Upper lobe of left lung (tissue), 4 donors: ENCODE data around the gene CCDC158.

Experiments
- EP300 ChIP-seq, 4 donors: sonication (generic); formaldehyde crosslinking; IDR thresholded peaks; one replicate each; pipeline ENCODE4 v1.5.1; 2017; ENCODE audit warnings: antibody characterized with exemption in 4 of 4, control low read depth in 2 of 4
- POLR2A ChIP-seq, 4 donors: fragments of 450-650 bp; IDR thresholded peaks; one replicate each; pipeline ENCODE4 v1.5.1; 2016 to 2017; ENCODE audit warnings: antibody characterized with exemption in 4 of 4, mild to moderate bottlenecking in 2 of 4
- POLR2AphosphoS5 ChIP-seq, 2 donors: sonication (generic); formaldehyde crosslinking; IDR thresholded peaks; one replicate each; pipeline ENCODE4 v1.5.1; 2017; ENCODE audit warnings: antibody characterized with exemption in 2 of 2
- TF ChIP-seq, protein P1 (sequence below), 6 experiments: fragments of 450-650 bp in 4 of 6; fragments of 200-600 bp in 2 of 6; sonication (generic) in 2 of 6; IDR thresholded peaks; one replicate each; pipeline ENCODE4 v1.5.1; 2016 to 2019; ENCODE audit warnings: antibody characterized with exemption in 6 of 6

DNA sequence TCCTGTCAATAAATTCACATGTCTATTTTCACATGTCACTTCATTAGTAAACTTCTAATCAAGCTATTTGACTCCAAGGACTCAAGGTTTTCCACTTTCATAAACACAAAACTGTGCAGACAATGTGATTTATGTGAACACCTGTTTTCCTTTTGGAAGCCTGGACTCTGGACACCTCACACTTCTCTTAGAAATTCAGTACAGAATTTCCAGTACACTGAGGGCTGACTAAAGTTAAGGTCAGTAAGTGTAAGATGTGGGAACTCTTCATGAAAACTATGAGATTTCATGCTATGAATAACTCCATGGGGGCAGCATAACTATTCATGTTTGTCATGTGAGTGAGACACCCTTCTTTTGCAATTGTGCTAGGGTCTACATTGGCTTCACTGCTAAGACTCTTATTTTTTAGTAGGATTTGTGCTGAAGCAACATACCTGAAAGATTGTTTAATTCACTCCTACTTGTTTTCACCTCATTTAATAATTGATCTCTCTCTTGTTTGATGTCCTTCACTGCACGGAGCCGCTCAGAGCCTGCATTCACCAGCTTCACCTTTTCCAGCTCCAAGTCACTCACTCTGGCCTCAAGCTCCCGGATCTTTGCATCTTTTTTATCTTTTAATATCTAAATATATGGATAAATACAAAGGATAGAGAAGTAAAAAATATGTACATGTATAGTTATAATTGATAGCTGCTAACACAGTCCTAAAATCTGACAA, 59.1 kb downstream of the CCDC158 start:
- TF ChIP-seq POLR2A (IDR thresholded peaks at IDR 0.05), result no peak
- TF ChIP-seq, protein P1, sequence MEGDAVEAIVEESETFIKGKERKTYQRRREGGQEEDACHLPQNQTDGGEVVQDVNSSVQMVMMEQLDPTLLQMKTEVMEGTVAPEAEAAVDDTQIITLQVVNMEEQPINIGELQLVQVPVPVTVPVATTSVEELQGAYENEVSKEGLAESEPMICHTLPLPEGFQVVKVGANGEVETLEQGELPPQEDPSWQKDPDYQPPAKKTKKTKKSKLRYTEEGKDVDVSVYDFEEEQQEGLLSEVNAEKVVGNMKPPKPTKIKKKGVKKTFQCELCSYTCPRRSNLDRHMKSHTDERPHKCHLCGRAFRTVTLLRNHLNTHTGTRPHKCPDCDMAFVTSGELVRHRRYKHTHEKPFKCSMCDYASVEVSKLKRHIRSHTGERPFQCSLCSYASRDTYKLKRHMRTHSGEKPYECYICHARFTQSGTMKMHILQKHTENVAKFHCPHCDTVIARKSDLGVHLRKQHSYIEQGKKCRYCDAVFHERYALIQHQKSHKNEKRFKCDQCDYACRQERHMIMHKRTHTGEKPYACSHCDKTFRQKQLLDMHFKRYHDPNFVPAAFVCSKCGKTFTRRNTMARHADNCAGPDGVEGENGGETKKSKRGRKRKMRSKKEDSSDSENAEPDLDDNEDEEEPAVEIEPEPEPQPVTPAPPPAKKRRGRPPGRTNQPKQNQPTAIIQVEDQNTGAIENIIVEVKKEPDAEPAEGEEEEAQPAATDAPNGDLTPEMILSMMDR (IDR thresholded peaks at IDR 0.05), result no peak
- TF ChIP-seq EP300 (IDR thresholded peaks at IDR 0.05), result no peak
- TF ChIP-seq POLR2AphosphoS5 (IDR thresholded peaks at IDR 0.05), result no peak
